Transverse colon (tissue), 3 donors: ENCODE results near the gene ABCB6.

Experiments used
- CTCF ChIP-seq, 5 experiments: fragments of 200-600 bp in 3 of 5; fragments of 450-650 bp in 2 of 5; sonication (generic) in 3 of 5; IDR thresholded peaks; 1 replicate in 2 of 5; 2 replicates in 3 of 5; pipeline ENCODE4 v1.5.1; 2016 to 2017; ENCODE audit warnings: antibody characterized with exemption in 5 of 5, inconsistent platforms in 3 of 5, mild to moderate bottlenecking in 2 of 5, moderate library complexity in 1 of 5
- POLR2A ChIP-seq: fragments of 450-650 bp; IDR thresholded peaks from one replicate; pipeline ENCODE4 v1.6.1; 2016; ENCODE audit warnings: antibody characterized with exemption, mild to moderate bottlenecking, moderate library complexity

- TF ChIP-seq CTCF (IDR thresholded peaks at IDR 0.05) (no peak), POLR2A (no peak)
Observed at GRCh38 chr2:219230059-219230540, 11.3 kb upstream of the ABCB6 start.
